Ovary (tissue), 3 donors: ENCODE measurements around the gene EIF4G2.

Experiments
- EP300 ChIP-seq: sonication (generic); formaldehyde crosslinking; IDR thresholded peaks from one replicate; pipeline ENCODE4 v1.6.1; 2017; ENCODE audit warnings: antibody characterized with exemption
- POLR2A ChIP-seq: fragments of 450-650 bp; IDR thresholded peaks from one replicate; pipeline ENCODE4 v1.6.1; 2017; ENCODE audit warnings: antibody characterized with exemption, mild to moderate bottlenecking, moderate library complexity
- TF ChIP-seq, protein P1 (sequence below), 3 donors: fragments of 450-650 bp in 2 of 3; fragments of 200-600 bp in 1 of 3; IDR thresholded peaks; one replicate each; pipeline versions ENCODE4 v1.5.1 to v1.8.0; 2016 to 2022; ENCODE audit warnings: antibody characterized with exemption in 3 of 3, mild to moderate bottlenecking in 1 of 3
- donor health status: DM: no; HTN: no; CAD: no.

DNA sequence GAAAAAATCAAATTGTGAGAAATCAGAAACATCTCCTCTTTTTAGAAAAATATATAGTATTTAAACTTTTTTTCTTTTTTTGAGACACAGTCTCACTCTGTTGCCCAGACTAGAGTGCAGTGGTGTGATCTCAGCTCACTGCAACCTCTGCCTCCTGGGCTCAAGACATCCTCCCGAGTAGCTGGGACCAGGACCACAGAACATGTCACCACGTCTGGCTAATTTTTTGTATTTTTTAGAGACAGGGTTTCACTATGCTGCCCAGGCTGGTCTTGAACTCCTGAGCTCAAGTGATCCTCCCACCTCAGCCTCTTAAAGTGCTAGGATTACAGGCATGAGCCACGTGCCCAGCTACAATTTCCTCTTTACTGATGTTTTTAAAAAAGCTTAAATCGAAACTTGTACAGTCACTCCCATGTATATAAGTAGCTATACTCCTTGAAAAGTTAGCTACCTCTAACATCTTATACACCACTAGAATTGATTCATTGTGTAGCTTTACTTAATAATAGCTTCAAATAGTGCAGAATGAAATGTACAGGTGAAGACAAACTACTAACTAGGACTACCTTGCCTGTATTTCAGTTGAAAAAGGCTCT, 10.3 kb downstream of the EIF4G2 start:
- TF ChIP-seq EP300 (no peak), POLR2A (no peak)
- TF ChIP-seq, protein P1, sequence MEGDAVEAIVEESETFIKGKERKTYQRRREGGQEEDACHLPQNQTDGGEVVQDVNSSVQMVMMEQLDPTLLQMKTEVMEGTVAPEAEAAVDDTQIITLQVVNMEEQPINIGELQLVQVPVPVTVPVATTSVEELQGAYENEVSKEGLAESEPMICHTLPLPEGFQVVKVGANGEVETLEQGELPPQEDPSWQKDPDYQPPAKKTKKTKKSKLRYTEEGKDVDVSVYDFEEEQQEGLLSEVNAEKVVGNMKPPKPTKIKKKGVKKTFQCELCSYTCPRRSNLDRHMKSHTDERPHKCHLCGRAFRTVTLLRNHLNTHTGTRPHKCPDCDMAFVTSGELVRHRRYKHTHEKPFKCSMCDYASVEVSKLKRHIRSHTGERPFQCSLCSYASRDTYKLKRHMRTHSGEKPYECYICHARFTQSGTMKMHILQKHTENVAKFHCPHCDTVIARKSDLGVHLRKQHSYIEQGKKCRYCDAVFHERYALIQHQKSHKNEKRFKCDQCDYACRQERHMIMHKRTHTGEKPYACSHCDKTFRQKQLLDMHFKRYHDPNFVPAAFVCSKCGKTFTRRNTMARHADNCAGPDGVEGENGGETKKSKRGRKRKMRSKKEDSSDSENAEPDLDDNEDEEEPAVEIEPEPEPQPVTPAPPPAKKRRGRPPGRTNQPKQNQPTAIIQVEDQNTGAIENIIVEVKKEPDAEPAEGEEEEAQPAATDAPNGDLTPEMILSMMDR (IDR thresholded peaks at IDR 0.05): no peak
